GM13977 (cell line): Measurements from ENCODE around the gene GRAMD1C.

Experiments used
- DNase-seq: peaks from one replicate; pipeline ENCODE4 v3.0.0; 2012; ENCODE audit warnings: low spot score
- CTCF ChIP-seq: IDR thresholded peaks from 2 replicates; pipeline ENCODE4 v1.5.1; 2012; ENCODE audit warnings: mild to moderate bottlenecking, control low read depth; ENCODE audit not compliant: insufficient read depth; ENCODE audit errors: extremely low read depth, missing control alignments
- in situ Hi-C: fragments of 300-500 bp; cut with MboI; formaldehyde crosslinking; loops from one replicate; pipeline ENCODE4 v1.12.0; 2022; ENCODE audit warnings: low sequenced_read_pairs, low pct_unique_long_range_greater_than_20kb, mixed read lengths, inconsistent platforms; ENCODE audit not compliant: unreplicated experiment

GRAMD1C gene

GRCh38 chr3:113914646-113915045 is 76.1 kb downstream of the GRAMD1C start:
- no peak for DNase-seq
- no peak for TF ChIP-seq CTCF
- in situ Hi-C loops = loop anchor here (10.0 kb wide), 1 partner anchor 180 kb away; no protein-coding TSS in a partner anchor

DNA sequence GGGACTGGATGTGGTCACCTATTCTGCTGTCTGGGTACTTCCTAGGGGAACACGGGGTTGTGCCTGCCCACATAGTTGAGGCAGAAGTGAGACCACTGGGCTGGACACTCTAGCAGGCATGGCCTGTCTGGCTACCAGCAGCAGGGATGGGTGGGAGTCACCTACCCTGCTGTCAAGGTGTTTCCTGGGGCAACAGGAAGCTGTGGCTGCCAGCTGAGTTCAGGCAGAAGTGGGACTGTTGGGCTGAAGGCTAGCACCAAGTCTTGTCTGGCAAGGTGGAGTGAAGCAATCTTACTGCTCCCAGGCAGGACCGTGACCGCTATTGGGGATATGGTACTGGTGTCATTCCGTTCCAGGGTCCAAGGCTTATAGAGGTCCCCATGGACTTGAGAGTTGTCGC is 89.0 kb downstream of the GRAMD1C start:
- no peak for DNase-seq
- no peak for TF ChIP-seq CTCF
- in situ Hi-C loops = no loop called here

DNA sequence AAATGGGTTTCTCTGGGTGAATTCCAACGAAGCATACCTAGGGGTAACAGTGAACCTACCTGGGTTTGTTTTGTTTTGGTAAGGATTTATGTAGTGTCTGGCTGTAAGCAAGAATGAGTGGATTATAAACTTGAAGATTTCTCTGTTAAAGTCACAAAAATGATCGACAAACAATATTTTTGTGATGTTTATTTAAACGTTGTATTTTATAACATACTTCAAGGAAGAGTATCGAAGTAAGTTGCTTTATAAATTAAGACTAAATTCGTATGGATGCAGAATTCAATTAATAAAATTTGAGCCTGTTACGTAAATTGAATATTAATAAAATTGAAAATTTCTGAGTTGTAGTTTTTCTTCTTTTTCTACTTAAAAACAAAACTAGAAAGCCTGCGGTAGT is 108.2 kb downstream of the GRAMD1C start:
- no peak for TF ChIP-seq CTCF
- in situ Hi-C loops = no loop called here
- no peak for DNase-seq

DNA sequence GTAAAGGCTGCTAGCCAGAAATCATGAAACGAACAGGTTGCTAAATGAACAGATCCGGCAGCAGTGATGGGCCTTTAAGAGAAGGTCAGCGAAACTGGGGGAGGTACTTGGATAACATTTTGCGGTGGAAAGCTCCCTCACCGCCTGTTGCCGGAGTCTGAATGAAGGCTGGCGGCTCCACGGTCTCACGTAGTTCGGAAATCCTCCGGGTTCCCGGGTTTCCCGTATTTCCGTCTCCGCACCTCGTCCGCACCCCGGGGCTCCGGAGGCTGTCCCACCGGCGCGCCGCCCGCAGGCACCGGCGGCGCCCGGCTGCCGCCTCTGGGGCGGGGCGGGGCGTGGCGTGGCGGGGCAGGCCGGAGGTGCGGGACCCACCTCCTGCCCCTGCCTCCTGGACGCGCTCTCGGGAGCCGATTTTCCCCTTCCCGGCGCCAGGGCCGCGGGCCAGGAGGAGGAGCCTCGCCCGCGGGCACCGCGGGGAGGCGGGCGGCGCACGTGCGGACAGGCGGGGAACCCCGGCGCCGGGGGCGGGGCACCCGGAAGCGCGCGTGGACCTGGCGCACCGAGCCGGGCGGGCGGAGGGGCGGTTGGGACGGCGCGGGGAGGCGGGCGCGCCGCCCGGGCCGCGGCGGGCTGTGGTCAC is 108.9 kb downstream of the GRAMD1C start, which contains the start of gene ZDHHC23:
ZDHHC23 (plus strand) TSS at position 642 of the 643 bp plus-strand sequence. CDS start 790 bp downstream, outside the sequence.
- no peak for TF ChIP-seq CTCF
- peak; percentile 85 for DNase-seq
- in situ Hi-C loops = no loop called here

DNA sequence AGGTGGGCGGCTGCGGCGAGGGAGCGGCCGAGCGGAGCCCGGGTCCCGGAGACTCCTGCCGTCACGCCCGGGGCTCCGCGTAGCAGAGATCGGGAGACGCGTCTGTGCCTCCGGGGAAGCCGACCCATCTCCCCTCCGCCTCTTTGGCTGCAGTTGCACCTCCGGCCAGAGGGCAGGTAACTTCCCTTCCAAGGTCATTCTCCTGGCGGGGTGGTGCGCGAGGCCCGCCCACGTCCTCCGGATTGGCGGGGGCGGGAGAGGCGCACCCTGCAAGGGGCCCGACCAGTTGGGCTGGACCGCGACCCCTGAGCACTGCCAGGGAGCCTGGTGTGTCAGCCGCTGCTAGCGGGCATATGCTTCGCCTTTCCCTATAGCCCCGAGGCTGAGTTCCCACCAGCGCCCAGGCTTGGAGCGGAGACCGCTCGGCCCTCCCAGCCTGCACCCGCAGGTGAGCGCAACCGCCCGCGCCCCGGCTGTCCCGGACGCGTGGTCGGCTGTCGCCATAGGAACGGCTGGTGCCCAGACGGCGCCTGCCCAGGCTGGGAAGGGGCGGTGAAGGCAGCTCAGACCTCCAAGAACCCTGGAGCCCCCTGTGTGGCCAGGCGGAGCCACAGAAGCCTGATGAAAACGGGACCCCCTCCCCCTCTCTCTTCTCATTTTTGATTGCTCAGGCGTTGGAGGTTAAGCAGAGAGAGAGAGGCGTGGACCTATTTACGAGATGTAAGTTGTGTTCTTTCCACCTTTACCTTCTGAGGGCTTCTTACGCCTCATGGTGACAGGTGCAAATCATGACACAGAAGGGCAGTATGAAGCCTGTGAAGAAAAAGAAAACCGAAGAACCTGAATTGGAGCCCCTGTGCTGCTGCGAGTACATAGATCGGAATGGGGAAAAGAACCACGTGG is 109.7 kb downstream of the GRAMD1C start:
- in situ Hi-C loops = no loop called here
- DNase-seq = peak; percentile 80
- TF ChIP-seq CTCF = no peak

DNA sequence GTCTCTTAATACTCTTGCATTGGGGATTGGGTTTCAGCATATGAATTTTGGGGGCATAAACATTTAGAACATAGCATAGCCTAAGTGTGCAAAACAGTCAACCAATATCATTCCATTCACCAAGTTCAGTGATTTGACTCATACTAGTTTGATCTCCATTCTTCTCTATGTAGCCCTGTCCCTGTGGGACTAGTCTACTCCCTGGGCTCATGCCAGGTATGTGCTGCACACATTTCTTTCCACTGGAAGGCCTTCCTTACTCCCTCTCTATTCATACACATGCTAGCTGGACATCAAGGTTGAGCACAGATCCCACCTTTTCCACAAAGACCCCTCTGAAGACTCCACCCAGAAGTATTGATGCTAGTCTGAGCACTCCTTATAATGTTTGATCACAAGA is 114.3 kb downstream of the GRAMD1C start:
- in situ Hi-C loops = no loop called here
- no peak for TF ChIP-seq CTCF
- DNase-seq = no peak
